Suprapubic skin (tissue), 3 donors: ENCODE measurements around the gene CCDC167.

ENCODE experiments used
- CTCF ChIP-seq, 2 donors: fragments of 200-600 bp in 1 of 2; fragments of 450-650 bp in 1 of 2; sonication (generic) in 1 of 2; IDR thresholded peaks; one replicate each; pipeline ENCODE4 v1.5.1; 2016 to 2019; ENCODE audit warnings: antibody characterized with exemption in 2 of 2, mild to moderate bottlenecking in 1 of 2, moderate library complexity in 1 of 2
- EP300 ChIP-seq: sonication (generic); formaldehyde crosslinking; IDR thresholded peaks from one replicate; pipeline ENCODE4 v1.6.1; 2017; ENCODE audit warnings: antibody characterized with exemption
- POLR2A ChIP-seq, 2 donors: fragments of 450-650 bp; IDR thresholded peaks; one replicate each; pipeline ENCODE4 v1.6.1; 2017; ENCODE audit warnings: antibody characterized with exemption in 2 of 2, mild to moderate bottlenecking in 2 of 2, moderate library complexity in 2 of 2

DNA sequence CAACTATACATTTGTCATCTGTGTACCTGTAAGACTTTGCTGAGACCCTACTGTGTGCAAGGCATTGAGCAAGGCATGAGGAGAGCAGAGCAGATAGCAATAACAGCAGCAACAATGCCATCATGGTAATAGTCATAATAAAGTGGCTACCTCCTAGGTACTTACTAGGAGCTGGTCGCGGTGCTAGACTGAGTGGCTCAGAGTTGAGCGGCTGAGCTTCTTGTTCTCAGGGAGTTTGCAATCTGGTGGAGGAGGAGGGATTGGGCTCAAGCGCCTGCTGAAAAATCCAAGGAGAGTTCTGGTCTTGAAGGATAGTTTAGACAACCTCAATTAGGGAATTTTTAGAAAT, 25.3 kb upstream of the CCDC167 start:
- TF ChIP-seq POLR2A (IDR thresholded peaks at IDR 0.05), result no peak
- no peak for TF ChIP-seq CTCF (IDR thresholded peaks at IDR 0.05)
- TF ChIP-seq EP300, result no peak
